GM13976 (cell line): ENCODE results near the gene ITGA8.

Source experiments
- DNase-seq: peaks from one replicate; pipeline ENCODE4 v3.0.0; 2012; ENCODE audit warnings: low spot score
- in situ Hi-C: fragments of 300-500 bp; cut with MboI; formaldehyde crosslinking; loops from one replicate; pipeline ENCODE4 v1.12.0; 2022; ENCODE audit warnings: low sequenced_read_pairs, mixed read lengths, inconsistent platforms; ENCODE audit not compliant: unreplicated experiment
- TF ChIP-seq, protein P1 (sequence below): IDR thresholded peaks from 2 replicates; pipeline ENCODE4 v1.5.1; 2012; ENCODE audit warnings: borderline replicate concordance, mild to moderate bottlenecking; ENCODE audit not compliant: insufficient read depth; ENCODE audit errors: extremely low read depth, missing control alignments, control extremely low read depth

The ITGA8 gene

DNA sequence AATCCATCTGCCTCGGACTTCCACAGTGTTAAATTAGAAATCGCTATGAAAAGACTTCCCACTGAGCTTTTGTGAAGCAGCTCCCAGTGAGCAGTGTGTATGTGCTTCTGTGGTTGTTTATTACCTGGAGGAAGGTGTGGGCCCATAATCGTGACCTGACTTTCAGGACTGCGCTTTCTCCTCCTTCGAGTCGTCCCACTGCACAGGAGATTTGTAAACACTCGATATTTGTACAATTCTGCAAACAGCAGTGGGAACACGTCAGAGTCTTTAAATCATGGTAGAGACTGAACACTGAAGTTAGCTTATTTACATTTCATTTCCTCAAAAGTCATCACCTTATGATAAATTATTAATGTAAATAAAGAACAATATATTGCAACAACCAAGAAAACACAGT, 171.4 kb downstream of the ITGA8 start:
- in situ Hi-C loops, result no loop called here
- TF ChIP-seq, protein P1, sequence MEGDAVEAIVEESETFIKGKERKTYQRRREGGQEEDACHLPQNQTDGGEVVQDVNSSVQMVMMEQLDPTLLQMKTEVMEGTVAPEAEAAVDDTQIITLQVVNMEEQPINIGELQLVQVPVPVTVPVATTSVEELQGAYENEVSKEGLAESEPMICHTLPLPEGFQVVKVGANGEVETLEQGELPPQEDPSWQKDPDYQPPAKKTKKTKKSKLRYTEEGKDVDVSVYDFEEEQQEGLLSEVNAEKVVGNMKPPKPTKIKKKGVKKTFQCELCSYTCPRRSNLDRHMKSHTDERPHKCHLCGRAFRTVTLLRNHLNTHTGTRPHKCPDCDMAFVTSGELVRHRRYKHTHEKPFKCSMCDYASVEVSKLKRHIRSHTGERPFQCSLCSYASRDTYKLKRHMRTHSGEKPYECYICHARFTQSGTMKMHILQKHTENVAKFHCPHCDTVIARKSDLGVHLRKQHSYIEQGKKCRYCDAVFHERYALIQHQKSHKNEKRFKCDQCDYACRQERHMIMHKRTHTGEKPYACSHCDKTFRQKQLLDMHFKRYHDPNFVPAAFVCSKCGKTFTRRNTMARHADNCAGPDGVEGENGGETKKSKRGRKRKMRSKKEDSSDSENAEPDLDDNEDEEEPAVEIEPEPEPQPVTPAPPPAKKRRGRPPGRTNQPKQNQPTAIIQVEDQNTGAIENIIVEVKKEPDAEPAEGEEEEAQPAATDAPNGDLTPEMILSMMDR, result no peak
- DNase-seq, result no peak

DNA sequence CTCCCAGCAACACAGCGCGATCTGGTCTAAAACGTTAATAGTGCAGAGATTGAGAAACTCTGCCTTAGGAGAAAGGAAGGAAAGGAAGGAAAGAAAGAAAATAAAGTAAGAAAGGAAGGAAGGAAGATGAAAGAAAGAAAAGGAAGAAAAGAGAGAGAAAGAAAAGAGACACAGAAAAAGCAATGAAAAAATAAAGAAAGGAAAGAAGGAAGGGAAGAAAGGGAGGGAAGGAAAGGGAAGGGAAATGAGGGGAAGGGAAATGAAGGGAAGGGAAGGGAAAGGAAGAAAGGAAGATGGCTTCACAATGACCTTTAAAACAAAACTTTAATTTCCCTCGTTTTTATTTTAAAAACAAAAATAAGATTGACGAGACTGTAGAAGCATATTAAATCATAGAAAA, 173.1 kb downstream of the ITGA8 start:
- in situ Hi-C loops, result no loop called here
- DNase-seq, result no peak
- TF ChIP-seq, protein P1, result no peak

DNA sequence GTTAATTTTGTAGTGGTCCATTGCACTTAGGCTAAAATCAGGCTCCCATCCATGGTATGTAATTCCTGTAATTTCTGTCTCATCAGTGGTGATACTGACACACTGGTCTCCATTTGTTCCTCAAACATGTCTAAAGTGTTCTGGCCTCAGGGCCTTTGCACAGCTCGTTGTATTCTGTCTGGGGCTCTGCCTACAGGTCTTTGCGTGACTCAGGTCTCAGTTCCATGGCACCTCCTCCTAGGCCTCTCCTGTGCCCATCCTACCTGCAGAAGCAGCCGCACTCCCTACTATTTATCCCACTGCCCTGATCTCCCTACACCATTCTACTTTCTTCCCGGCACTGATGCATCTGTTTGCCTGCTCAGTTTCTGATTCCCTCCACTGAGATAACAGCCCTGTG, 173.8 kb downstream of the ITGA8 start:
- no peak for DNase-seq
- in situ Hi-C loops, result no loop called here
- TF ChIP-seq, protein P1, result no peak

DNA sequence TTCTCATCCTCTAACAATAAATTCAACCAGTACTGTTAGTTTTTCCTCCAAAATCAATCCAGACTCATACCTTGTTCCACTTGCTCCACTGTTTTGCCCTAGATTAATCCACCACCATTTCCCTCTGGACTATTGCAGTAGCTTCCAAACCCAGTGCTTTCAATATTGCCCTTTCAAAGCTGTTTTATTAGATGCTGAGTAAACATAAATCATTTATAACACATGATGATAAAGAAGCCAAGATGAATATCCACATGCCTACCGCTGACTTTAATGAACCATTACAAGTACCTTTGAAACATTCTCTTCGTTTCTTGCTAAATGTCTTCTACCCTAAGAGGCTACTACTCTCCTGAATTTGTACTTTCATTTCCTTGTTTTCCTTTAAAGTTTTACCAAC, 174.5 kb downstream of the ITGA8 start:
- TF ChIP-seq, protein P1, result no peak
- in situ Hi-C loops, result no loop called here
- no peak for DNase-seq

DNA sequence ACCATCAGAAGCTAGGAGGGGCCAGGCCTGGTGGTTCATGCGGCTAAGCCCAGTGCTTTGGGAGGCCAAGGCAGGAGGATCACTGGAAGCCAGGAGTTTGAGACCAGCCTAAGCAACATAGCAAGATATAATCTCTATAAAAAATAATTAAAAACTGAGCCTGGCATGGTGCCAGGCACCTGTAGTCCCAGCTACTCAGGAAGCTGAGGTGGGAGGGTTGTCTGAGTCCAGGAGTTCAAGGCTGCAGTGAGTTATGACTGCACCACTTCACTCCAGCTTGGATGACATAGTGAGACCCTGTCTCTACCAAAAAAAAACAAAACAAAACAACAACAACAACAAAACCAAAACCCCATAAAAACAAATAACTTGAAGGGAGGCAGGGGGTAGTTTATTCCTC, 175.7 kb downstream of the ITGA8 start:
- in situ Hi-C loops, result no loop called here
- TF ChIP-seq, protein P1, result no peak
- DNase-seq, result no peak

DNA sequence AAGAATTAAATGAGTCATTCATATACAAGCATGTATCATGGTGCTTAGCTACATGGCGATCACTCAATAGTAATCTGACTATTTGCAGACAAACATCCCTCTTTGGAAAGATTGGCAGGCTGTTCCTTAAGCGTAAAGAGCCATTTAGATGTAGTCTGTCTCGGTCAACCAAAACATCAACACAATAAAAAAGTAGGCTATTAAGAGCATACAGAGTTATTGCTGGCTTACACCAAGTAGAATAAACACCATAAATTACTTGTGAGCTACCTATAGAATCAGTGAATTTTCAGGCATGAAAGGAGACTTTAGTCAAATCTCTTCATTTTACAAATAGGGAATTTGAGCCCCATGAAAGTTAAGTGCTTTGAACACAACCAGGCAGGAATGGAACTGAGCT, 176.9 kb downstream of the ITGA8 start:
- no peak for DNase-seq
- TF ChIP-seq, protein P1, result no peak
- in situ Hi-C loops, result no loop called here

DNA sequence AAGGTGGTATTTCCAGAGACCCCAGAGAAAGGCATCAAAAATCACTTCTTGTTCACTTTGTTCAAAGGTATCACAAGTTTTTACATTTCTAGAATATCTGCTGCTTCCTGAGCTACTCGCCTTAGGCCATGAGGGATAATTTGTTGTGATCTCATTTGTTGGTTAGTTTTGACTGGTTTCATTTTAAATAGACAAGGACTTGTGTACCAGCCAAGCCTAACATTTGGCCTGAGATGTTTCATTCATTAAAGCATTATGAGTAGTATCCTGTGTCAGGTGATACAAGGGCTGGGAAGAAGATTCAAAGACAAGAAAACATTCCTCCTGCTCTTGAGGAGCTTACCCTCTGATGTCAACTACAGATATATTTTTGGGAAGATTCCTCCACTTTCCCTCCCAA, 178.3 kb downstream of the ITGA8 start:
- no peak for DNase-seq
- in situ Hi-C loops, result no loop called here
- TF ChIP-seq, protein P1, result no peak
